Hematopoietic multipotent progenitor cell treated with erythropoietin and hydrocortisone succinate and interleukin-3 and kit ligand, for 8 days (in vitro differentiated cells): Measurements from ENCODE around the gene PTPN2.
"Not testable (repeated sequence)": the region's sequence is repeated elsewhere in the genome, so short reads cannot be mapped to it uniquely, and the experiment has no call there.

ENCODE experiments used
- DNase-seq: peaks from one replicate; pipeline ENCODE4 v3.0.0-alpha.2; 2015

PTPN2 gene

GRCh38 chr18:12883684-12884405 lies at the start of gene PTPN2:
Gene PTPN2, minus strand, starts transcription at chr18:12884237. Its CDS starts 96 bp downstream, at chr18:12884141.
- DNase-seq: peak; percentile 96

DNA sequence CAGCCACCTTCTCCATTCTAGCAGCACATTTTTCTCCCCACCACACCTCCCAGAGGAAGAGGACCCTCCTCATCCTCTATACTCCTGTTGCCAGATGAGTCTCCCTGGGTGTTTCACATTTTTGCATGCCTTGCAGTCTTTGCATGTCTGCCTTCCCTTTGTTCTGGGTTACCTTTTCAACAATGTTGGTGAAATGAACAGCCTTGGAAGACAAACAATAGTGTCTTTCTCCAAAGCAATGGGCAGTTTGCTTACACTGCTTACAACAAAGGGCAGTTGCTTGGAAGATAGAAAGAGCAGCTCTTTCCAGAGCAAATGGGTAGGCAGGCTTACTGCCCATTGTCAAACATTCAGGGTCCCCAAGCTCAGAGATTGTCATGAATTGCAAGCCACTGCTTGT lies 49.3 kb upstream of the PTPN2 start:
- DNase-seq: no peak

DNA sequence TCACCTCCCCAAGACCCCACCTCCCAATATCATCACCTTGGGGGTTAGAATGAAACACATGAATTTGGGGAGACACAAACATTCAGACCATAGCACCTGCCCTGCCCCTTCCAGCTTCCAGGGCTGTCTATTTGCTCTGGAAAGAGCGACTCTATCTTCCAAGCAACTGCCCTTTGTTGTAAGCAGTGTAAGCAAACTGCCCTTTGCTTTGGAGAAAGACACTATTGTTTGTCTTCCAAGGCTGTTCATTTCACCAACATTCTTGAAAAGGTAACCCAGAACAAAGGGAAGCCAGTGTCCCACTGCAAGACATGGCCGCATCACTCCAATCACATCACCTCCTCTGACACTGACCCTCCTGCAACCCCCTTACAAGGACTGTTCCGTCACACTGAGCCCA lies 46.9 kb upstream of the PTPN2 start:
- DNase-seq: no peak

DNA sequence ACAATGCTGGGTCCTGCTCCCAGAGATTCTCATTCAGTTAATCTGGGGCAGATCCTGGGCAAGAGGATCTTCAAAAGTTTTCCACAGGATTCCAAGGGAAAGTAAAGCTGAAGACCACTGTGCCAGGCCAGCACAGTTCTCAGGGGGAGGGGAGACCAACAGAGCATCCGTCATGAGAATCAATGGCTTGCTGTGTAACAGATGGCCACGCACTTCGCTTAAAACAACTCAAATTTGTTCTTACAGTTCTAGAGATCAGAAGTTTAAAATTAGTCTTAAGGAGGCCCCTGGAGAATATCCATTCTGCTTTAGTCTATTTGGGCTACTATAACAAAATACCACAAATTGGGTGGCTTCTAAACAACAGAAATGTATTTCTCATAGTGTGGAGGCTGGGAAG lies 46.3 kb upstream of the PTPN2 start:
- no peak for DNase-seq

GRCh38 chr18:12929477-12930083 lies 45.5 kb upstream of the PTPN2 start:
- DNase-seq: no peak

GRCh38 chr18:12928641-12929040 lies 44.6 kb upstream of the PTPN2 start:
- DNase-seq: no peak

DNA sequence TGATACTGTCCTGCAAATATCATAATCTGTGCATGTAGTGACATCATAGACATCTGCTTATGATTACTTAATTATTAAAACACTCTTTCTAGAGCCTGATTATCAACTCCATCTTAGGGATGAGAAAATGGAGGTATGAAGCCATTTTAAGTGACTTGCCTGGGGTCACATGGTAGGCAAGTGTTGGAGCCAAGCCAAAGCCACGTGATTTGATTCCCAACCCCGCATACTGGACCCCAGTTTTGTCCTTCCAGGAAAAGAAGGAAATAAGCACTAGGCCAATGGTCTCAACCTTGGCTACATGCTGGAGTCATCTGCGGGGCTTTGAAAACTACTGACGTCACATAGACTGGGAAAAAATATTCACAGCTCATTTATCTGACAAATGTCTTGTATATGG lies 44.2 kb upstream of the PTPN2 start:
- no peak for DNase-seq

DNA sequence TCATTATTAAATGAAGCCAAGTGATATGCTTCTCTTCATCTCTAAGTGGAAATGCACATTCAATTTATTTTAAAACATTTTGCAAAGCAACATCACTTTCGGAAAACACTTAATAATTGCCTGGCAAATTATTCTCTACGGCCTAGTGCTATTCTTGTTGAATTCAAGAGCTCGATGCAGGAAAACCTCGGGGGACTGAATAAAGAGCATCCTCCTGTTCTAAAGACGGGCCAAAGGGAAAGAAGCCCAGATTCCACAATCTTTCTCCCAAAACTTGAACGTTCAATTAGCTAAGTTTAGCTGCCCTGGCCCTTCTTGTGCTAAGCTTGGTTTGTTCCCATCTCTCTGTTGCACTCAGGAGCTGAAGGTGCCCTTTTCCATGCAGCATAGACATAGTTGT lies 40.6 kb upstream of the PTPN2 start:
- DNase-seq: no peak

DNA sequence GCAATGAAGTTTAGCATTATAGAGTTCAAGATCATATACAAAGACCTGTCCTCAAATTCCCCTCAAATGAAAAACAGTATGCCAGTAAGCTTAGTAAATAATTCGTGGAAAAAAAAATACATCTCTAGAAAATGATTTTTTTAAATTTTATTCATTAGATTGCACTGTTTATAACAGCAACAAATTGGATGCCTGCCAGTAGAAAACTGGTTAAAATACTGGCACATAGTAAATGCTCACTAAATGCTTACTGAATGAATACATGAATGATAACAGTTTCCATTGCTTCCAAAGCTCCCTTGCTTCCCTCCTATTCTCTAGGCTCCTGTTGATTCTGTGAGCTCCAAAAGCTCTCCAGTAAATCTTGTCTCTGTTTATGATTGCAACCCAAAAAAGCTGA lies 38.2 kb upstream of the PTPN2 start:
- no peak for DNase-seq

GRCh38 chr18:12921178-12921577 lies 37.1 kb upstream of the PTPN2 start:
- no peak for DNase-seq

DNA sequence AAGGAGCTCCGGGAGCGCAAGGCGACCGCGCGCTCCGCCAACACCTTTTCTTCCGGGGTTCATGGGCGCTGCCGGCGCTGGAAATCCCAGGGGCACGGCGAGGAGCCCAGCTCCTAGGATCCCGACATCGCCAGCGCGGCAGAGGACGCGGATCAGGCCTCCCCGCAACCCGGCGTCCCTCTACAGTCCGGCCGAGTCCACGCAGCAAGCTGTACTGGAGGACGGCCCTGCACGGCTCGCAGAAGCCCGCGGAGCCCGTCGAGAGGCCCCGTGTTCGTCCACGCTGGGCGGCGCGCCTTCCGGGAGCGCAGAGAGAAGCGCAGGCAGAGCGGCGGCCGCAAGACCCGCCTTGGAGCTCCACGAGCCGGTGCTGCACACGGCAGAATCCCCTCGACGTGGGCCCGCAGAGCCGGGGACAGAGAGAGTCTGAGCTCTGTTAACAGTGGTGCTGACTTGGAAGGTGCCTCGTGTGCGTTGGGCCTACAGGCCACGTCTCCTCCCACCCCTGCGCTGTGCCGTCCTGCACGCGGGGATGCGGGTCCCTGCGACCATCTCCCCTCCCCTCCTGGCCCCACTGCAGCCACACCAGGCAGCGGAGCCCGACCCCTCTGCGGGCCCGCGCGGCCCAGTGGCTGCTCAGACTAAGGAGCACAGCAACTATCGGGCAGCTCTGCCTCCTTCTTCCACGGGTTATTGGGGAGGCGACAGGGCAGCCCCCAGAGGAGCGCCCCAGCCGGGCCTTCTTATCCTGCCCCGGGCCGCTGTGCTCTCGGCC lies 28.1 kb upstream of the PTPN2 start:
- no peak for DNase-seq

- peak; percentile 33 for DNase-seq
These were observed 27.2 kb upstream of the PTPN2 start for GRCh38 chr18:12911025-12911928.

DNA sequence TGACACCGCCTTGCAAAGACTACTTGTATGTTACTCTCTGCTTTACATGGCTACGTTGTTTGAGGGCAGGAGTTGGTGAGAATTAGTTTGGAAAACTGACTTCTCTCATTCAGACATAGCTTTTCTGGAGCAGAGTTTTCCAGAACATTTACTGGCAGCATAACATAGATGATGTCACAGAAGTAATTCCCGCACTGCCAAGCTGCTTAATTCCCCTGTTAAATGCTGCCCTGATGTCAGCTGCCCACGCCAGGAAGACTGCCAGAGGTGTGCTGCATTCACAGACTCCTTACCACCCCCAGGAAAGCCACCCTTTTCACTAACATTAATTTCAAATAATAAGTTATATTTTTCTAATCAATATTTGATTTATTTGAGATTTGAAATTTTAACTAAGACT lies 24.7 kb upstream of the PTPN2 start:
- no peak for DNase-seq

DNA sequence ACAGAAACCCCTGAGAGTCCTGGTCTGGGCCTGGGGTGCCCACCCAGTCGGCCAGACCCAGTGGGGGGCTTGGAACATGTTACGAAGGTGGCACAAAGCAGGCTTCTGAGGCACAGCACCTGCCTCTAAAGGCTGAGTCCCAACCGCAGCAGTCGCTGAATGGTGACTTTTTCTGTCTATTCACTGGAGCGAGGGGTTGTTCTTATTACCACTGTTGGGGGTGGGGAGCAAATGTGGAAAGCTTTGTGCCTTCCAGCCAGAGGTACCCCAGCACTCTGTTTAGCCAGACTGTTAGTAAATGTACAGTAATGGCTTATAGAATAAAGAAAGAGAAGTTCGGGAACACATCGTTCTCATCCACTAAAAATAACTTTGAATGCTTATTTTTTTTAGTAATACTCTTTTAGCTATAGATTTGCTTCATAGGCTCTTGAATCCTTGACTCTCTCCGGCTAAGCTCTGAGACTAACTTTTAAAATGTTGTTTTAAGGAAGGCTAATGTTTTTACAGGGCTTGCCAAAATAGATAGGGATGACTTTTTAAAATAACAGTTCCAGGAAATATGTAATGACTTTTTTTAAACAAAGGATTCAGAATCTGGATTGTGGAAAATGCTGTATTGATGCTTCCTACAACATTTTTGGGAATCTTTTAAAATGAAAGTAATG lies 23.4 kb upstream of the PTPN2 start:
- DNase-seq: no peak

GRCh38 chr18:12906773-12907172 lies 22.7 kb upstream of the PTPN2 start:
- DNase-seq: no peak

DNA sequence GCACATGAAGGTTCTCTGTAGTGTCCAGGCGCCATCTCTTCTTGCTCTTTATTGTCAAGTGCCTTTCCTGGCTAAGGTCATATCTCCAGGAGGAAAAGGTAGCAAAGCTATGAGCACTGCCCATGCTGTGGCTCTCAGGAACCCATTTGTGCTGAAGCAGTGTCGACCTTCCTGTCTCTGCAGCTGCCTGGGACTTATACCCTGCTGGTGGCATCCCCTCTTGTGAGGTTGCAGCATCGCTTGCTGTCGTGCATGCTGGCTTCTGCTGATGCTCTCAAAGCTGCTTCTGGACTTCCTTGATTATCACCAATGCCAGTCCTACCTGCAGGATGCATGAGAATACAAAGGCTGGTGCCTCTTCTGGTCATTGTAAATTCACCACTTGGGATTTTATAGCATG lies 22.1 kb upstream of the PTPN2 start:
- DNase-seq: no peak

DNA sequence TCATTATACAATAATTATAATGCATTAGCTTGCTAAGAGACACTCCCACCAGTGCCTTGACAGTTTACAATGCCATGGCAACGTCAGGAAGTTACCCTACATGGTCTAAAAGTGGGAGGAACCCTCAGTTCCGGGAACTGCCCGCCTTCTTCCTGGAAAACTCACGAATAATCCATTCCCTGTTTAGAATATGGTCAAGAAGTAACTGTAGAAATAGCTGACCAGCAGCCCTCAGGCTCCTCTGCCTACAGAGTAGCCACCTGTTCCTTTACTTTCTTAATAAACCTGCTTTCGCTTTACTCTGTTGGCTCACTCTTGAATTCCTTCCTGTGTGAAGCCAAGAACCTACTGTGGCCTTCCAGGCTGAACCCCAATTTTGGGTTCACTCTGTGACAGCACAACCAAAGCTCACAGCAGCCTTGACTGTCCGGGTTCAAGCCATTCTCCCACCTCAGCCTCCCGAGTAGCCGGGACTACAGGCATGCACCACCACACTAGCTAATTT lies 20.0 kb upstream of the PTPN2 start:
- DNase-seq: peak; percentile 94

DNA sequence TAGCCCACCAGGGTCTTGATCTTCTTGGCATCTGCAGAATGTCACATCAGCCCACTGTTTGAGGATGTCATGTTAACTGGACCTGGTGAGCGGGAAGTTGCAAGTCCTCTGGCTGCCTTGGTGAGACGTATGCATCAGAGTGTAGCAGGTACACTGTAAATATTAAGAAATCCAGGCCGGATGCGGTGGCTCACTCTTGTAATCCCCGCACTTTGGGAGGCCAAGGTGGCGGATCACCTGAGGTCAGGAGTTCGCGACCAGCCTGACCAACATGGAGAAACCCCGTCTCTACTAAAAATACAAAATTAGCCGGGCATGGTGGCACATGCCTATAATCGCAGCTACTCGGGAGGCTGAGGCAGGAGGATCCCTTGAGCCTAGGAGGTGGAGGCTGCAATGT lies 17.2 kb upstream of the PTPN2 start:
- DNase-seq: not testable (repeated sequence)

- DNase-seq: not testable (repeated sequence)
These were observed 12.8 kb upstream of the PTPN2 start for GRCh38 chr18:12896784-12897333.

GRCh38 chr18:12895626-12896025 lies 11.6 kb upstream of the PTPN2 start:
- DNase-seq: no peak

GRCh38 chr18:12895014-12895413 lies 11.0 kb upstream of the PTPN2 start:
- no peak for DNase-seq

GRCh38 chr18:12891561-12891960 lies 7.5 kb upstream of the PTPN2 start:
- no peak for DNase-seq
